ENCODE results near the gene UGT1A8. TPM values are rescaled to one million over a fixed set of nuclear protein-coding genes. Genes with fewer than 3 reads are reported as not detected.

Gene UGT1A8
- total and polyA plus RNA-seq, 2 of the 4 experiments (the other 2 are of a cell fraction) = not detected

GRCh38 chr2:233758141-233758540 lies 140.7 kb downstream of the UGT1A8 start:
- H3K79me1 ChIP-seq (ENCODE audit: low read depth in 1 of 2, low read length in 2 of 2) = no peaks in the 10 kb centered on the region
- no peaks in the 10 kb centered on the region for H3K27me3 ChIP-seq (ENCODE audit: control insufficient read depth, insufficient read depth, low read length)
- H4K5ac ChIP-seq (ENCODE audit: low read depth, low read length) = no peak overlapping the region
- H3K14ac ChIP-seq (replicated peaks; ENCODE audit: low read depth, low read length) = no peak overlapping the region
- POLR2A ChIA-PET (ENCODE audit: unreplicated experiment) = no interaction called here
- no peak overlapping the region for H2BK5ac ChIP-seq (ENCODE audit: low read depth, low read length, poor library complexity, severe bottlenecking)
- TF ChIP-seq MAFK (IDR thresholded peaks at IDR 0.05; ENCODE audit: low read depth, low read length) (no peak), RAD21 (IDR thresholded peaks at IDR 0.05; ENCODE audit: low read length) (no peak), MXI1 (IDR thresholded peaks at IDR 0.05; ENCODE audit: borderline replicate concordance, low read depth, low read length) (no peak), MAZ (IDR thresholded peaks at IDR 0.05; ENCODE audit: borderline replicate concordance, low read depth, low read length) (no peak), CTCF (conservative IDR thresholded peaks at IDR 0.05; ENCODE audit: low read depth, low read length) (no peak), CEBPB (IDR thresholded peaks at IDR 0.05; ENCODE audit: low read depth, low read length) (no peak), SMC3 (IDR thresholded peaks at IDR 0.05; ENCODE audit: low read depth, low read length) (no peak), NFE2L2 (IDR thresholded peaks at IDR 0.05; ENCODE audit: low read depth, low read length) (no peak), BHLHE40 (IDR thresholded peaks at IDR 0.05; ENCODE audit: low read depth, low read length) (no peak), RCOR1 (IDR thresholded peaks at IDR 0.05; ENCODE audit: insufficient replicate concordance, low read length) (no peak), POLR2A (IDR thresholded peaks at IDR 0.05; ENCODE audit: low read depth, low read length) (no peak), FOS (IDR thresholded peaks at IDR 0.05; ENCODE audit: low read depth, low read length) (no peak)
- TF ChIP-seq, protein P1, sequence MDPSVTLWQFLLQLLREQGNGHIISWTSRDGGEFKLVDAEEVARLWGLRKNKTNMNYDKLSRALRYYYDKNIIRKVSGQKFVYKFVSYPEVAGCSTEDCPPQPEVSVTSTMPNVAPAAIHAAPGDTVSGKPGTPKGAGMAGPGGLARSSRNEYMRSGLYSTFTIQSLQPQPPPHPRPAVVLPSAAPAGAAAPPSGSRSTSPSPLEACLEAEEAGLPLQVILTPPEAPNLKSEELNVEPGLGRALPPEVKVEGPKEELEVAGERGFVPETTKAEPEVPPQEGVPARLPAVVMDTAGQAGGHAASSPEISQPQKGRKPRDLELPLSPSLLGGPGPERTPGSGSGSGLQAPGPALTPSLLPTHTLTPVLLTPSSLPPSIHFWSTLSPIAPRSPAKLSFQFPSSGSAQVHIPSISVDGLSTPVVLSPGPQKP (IDR thresholded peaks at IDR 0.05; ENCODE audit: borderline replicate concordance, low read depth, low read length) = no peak
- TF ChIP-seq, protein P2, sequence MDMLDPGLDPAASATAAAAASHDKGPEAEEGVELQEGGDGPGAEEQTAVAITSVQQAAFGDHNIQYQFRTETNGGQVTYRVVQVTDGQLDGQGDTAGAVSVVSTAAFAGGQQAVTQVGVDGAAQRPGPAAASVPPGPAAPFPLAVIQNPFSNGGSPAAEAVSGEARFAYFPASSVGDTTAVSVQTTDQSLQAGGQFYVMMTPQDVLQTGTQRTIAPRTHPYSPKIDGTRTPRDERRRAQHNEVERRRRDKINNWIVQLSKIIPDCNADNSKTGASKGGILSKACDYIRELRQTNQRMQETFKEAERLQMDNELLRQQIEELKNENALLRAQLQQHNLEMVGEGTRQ (IDR thresholded peaks at IDR 0.05; ENCODE audit: low read depth, low read length) = no peak
- H3K18ac ChIP-seq (ENCODE audit: low read depth, low read length) = no peak overlapping the region
- no peak overlapping the region for H3K23ac ChIP-seq (ENCODE audit: low read depth, low read length)
- intact Hi-C loops (cut with micrococcal nuclease) = no loop called here
- H2BK120ac ChIP-seq (ENCODE audit: low read depth, low read length) = no peak overlapping the region
- no peak overlapping the region for H3K9ac ChIP-seq (ENCODE audit: low read depth, low read length)
- H3K56ac ChIP-seq (ENCODE audit: extremely low read depth, insufficient read depth, low read length) = no peak overlapping the region
- in situ Hi-C loops (cut with MboI; ENCODE audit: low sequenced_read_pairs) = no loop called here
- no peak overlapping the region for H3K4me3 ChIP-seq (ENCODE audit: insufficient read depth, low read depth, low read length)
- dilution Hi-C loops (cut with HindIII; ENCODE audit: low sequenced_read_pairs, unreplicated experiment) = no loop called here
- no peak overlapping the region for H4K8ac ChIP-seq (ENCODE audit: low read depth in 2 of 2, low read length in 2 of 2)
- H3K4me1 ChIP-seq (ENCODE audit: control insufficient read depth, insufficient read depth, low read length) = peaks cover 3% of the 10 kb centered on the region
- H4K91ac ChIP-seq (ENCODE audit: insufficient read depth, low read depth, low read length) = no peak overlapping the region
- ATAC-seq (ENCODE audit: low read depth) (no peak), DNase-seq (no peak)
- no peak overlapping the region for H2AK9ac ChIP-seq (replicated peaks; ENCODE audit: low read depth, low read length, poor library complexity)
- H4K20me1 ChIP-seq (ENCODE audit: insufficient read depth, low read length) = no peaks in the 10 kb centered on the region
- BruUV-seq (replicated peaks) = no TSS peak
- H3K4me2 ChIP-seq (ENCODE audit: low read depth, low read length) = no peak overlapping the region
- H2AK5ac ChIP-seq (ENCODE audit: low read depth, low read length) = no peak overlapping the region
- CTCF ChIA-PET = no interaction called here
- H2BK15ac ChIP-seq (ENCODE audit: low read depth, low read length) = no peak overlapping the region
- H2BK20ac ChIP-seq (ENCODE audit: low read depth, low read length) = no peak overlapping the region
- H3K9me1 ChIP-seq (ENCODE audit: insufficient read depth, low read length) = no peaks in the 10 kb centered on the region
- H3K27ac ChIP-seq (ENCODE audit: insufficient read depth, low read length) = no peak overlapping the region
- no peaks in the 10 kb centered on the region for H3K36me3 ChIP-seq (ENCODE audit: control insufficient read depth, insufficient read depth, low read length)
- H3K9me3 ChIP-seq (ENCODE audit: control insufficient read depth, insufficient read depth, low read length) = no peaks in the 10 kb centered on the region
- H2AFZ ChIP-seq (replicated peaks; ENCODE audit: low read length, poor library complexity) = no peak overlapping the region
- no peak overlapping the region for H3K4ac ChIP-seq (ENCODE audit: low read depth, low read length)

Data from IMR-90 (cell line).